ENCODE measurements around the gene ACSL3.

- no peak for TF ChIP-seq CTCF (IDR thresholded peaks at IDR 0.05; ENCODE audit: low read length)
- no peak for TF ChIP-seq EZH2 (IDR thresholded peaks at IDR 0.05; ENCODE audit: borderline replicate concordance, low read length)
Observed at GRCh38 chr2:222920657-222921186, 59.9 kb downstream of the ACSL3 start.
